Measurements from ENCODE around the gene UBE3D. TPM values are rescaled to one million over a fixed set of nuclear protein-coding genes. Genes with fewer than 3 reads are reported as not detected.

UBE3D gene
- total RNA-seq, 1 experiment from 2014 or later, result 10.7 TPM

DNA sequence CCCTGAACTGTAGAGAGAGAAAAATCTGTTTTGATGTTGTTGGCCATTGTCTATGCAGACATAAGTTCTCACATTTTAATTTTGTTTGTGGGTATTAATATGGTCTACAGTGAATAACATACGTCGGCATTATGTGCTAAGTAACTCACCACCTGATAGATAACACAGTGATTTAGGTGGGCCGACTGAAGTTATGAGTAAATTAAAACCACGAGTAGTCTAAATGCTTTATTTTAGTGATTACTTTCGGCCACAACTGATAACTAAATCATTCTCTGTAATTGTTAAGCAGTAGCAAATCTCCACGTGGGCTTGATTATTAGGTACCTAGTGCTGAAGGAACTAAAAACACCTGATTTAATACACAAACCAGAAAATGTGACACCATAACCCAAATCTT, 3.0 kb upstream of the UBE3D start:
- Histone ChIP-seq H2AK5ac (ENCODE audit: insufficient read length, low read length) (no peak overlapping the region), H3K4ac (ENCODE audit: low read depth, low read length) (no peak overlapping the region), H3K79me2 (ENCODE audit: insufficient read depth, low read length) (peaks cover 3% of the 10 kb centered on the region; the same call in 1 of the 2 replicates), H2BK5ac (ENCODE audit: insufficient read length, low read length) (no peak overlapping the region), H2BK15ac (ENCODE audit: low read depth, low read length) (no peak overlapping the region), H3K14ac (ENCODE audit: insufficient read depth, low read length) (no peak overlapping the region), H3K4me1 (ENCODE audit: insufficient read depth, low read length) (no peaks in the 10 kb centered on the region), H4K5ac (ENCODE audit: insufficient read length, low read depth, low read length) (no peak overlapping the region), H3K56ac (ENCODE audit: insufficient read length, low read depth, low read length) (no peak overlapping the region), H3K79me1 (ENCODE audit: insufficient read depth, low read depth, low read length, poor library complexity, severe bottlenecking) (no peaks in the 10 kb centered on the region), H3K27ac (ENCODE audit: insufficient read length, low read depth, low read length) (peak overlapping the region; percentile 55), H3K18ac (ENCODE audit: insufficient read length, low read depth, low read length) (no peak overlapping the region), H4K8ac (replicated peaks; ENCODE audit: insufficient read length, low read depth, low read length) (no peak overlapping the region), H4K20me1 (ENCODE audit: control insufficient read depth, insufficient read depth, insufficient read length) (no peaks in the 10 kb centered on the region), H3K23me2 (ENCODE audit: insufficient read length, low read depth, low read length, poor library complexity, severe bottlenecking) (peaks cover 5% of the 10 kb centered on the region), H3K27me3 (ENCODE audit: insufficient read depth, low read length) (no peaks in the 10 kb centered on the region), H2AFZ (ENCODE audit: low read length) (no peak overlapping the region), H4K91ac (ENCODE audit: insufficient read length, low read depth, low read length) (no peak overlapping the region), H3T11ph (ENCODE audit: low read length) (no peak overlapping the region), H2BK120ac (ENCODE audit: low read depth, low read length, poor library complexity, severe bottlenecking) (no peak overlapping the region), H3K23ac (ENCODE audit: insufficient read length, low read depth, low read length) (no peak overlapping the region), H3K9me3 (ENCODE audit: control insufficient read depth, low read depth, low read length) (no peaks in the 10 kb centered on the region), H2BK20ac (ENCODE audit: low read depth, low read length, poor library complexity, severe bottlenecking) (no peak overlapping the region), H2BK12ac (ENCODE audit: insufficient read length, low read depth, low read length) (no peak overlapping the region), H3K9ac (ENCODE audit: extremely low read depth, insufficient read length, low read length) (peak overlapping the region; percentile 88), H3K4me2 (ENCODE audit: insufficient read depth, insufficient read length, low read length) (peak overlapping the region; percentile 75)
- Mint-ChIP-seq H3K4me1 (peaks cover 52 to 54% of the 10 kb centered on the region in 2 experiments), H3K4me3 (peak overlapping the region; percentile 84 to 92), H3K9me3 (no peaks in the 10 kb centered on the region), H3K36me3 (ENCODE audit: insufficient read depth in 1 of 3, low read depth in 3 of 3) (no peaks in the 10 kb centered on the region; a peak in 1 of 7 replicates), H3K27me3 (ENCODE audit: low read depth) (no peaks in the 10 kb centered on the region), H3K27ac (peak overlapping the region; percentile 98 to 99 (median 99))
- TF ChIP-seq CTCF (conservative IDR thresholded peaks at IDR 0.05), result no peak
- no CpG with 5 or more reads among the region's 6 CpGs for WGBS (ENCODE audit: extremely low coverage, insufficient read length, low lambda C conversion rate)
- DNase-seq, result no peak

Measured in H9 (cell line).